Natural killer cell treated with Interleukin-12 subunit alpha and Interleukin-12 subunit beta and Interleukin-15 and Interleukin-18, amount 100 ng/mL, for 72 hours (primary cell): ENCODE results near the gene LANCL2. TPM values are rescaled to one million over a fixed set of nuclear protein-coding genes. Genes with fewer than 3 reads are reported as not detected.

Experiments used
- ATAC-seq, 2 donors: fragments of 150-1000 bp; cut with Tn5 transposase in 1 of 2; sonication (Bioruptor Pico), chemical (Tn5 transposase) in 1 of 2; 2 replicates each; pipeline ENCODE4 v1.10.0; 2021
- DNase-seq: peaks from one replicate; pipeline ENCODE4 v3.0.0; 2022; ENCODE audit warnings: low spot score
- H3K27ac Mint-ChIP-seq, 2 donors: 1 replicate in 1 of 2; 2 replicates in 1 of 2; pipeline ENCODE4 v1.8.0; 2022; ENCODE audit warnings: mixed read lengths in 2 of 2, mild to moderate bottlenecking in 1 of 2, moderate library complexity in 1 of 2
- H3K27me3 Mint-ChIP-seq, 2 donors: 1 replicate in 1 of 2; 2 replicates in 1 of 2; pipeline ENCODE4 v1.8.0; 2022; ENCODE audit warnings: mixed read lengths in 2 of 2
- H3K36me3 Mint-ChIP-seq: one replicate; pipeline ENCODE4 v1.8.0; 2022; ENCODE audit warnings: mixed read lengths
- H3K4me1 Mint-ChIP-seq, 2 donors: 1 replicate in 1 of 2; 2 replicates in 1 of 2; pipeline ENCODE4 v1.8.0; 2022; ENCODE audit warnings: low read depth in 2 of 2, mixed read lengths in 2 of 2, mild to moderate bottlenecking in 1 of 2
- H3K4me3 Mint-ChIP-seq: one replicate; pipeline ENCODE4 v1.8.0; 2022; ENCODE audit warnings: mixed read lengths
- H3K9me3 Mint-ChIP-seq: 2 replicates; pipeline ENCODE4 v1.8.0; 2022; ENCODE audit warnings: mixed read lengths
- total RNA-seq, 2 donors: library from RNA; stranded (reverse); gene quantifications; one replicate each; pipeline ENCODE4 v1.2.3, GENCODE V29; 2022

Gene LANCL2
- total RNA-seq, 2 donors from 2014 or later, result 14.3 to 28.2 TPM

DNA sequence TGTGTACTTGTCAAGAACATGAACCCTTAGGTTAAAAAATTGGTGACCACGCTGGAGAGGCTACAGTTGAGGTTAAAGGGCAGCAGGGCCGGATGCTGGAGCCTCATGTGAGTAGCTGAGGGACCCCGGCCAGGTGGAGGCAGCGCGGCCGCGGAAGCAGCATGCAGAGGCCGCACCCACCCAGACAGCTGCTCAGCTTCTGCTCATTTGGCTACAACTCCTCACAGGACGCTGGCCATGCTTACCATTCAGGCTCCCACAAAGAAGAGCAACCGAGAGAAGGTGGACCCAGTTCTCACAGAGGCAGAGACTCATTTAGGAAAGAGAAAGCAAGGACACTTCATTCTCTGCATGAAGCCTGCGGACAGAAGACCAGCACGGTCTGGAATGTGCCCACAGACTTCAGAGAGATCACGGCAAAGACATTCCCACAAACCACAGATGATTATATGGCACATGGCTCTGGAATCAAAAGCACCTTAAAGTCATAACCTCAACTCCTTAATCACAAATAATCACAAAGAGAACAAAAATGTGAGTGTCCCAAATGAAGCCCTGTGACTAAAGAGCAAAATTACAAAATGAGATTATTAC, 112.7 kb downstream of the LANCL2 start:
- H3K4me1 Mint-ChIP-seq, result peaks cover 50 to 53% of the 10 kb centered on the region in 2 donors

GRCh38 chr7:55478700-55479099, 113.6 kb downstream of the LANCL2 start:
- DNase-seq (no peak), ATAC-seq (no peak)
- Mint-ChIP-seq H3K4me1 (peaks cover 57 to 60% of the 10 kb centered on the region in 2 donors), H3K36me3 (peaks cover 23% of the 10 kb centered on the region), H3K9me3 (no peaks in the 10 kb centered on the region), H3K27ac (peak overlapping the region in 1 of 2 donors; percentile 13), H3K4me3 (no peak overlapping the region), H3K27me3 (no peaks in the 10 kb centered on the region)

More for the DNA sequence above, 112.7 kb downstream of the LANCL2 start:
- H3K4me3 Mint-ChIP-seq, result no peak overlapping the region
- no peaks in the 10 kb centered on the region for H3K9me3 Mint-ChIP-seq
- no peaks in the 10 kb centered on the region for H3K27me3 Mint-ChIP-seq
- peak overlapping the region in 1 of 2 donors; percentile 13 for H3K27ac Mint-ChIP-seq
- ATAC-seq, result no peak
- DNase-seq, result no peak
- peaks cover 19% of the 10 kb centered on the region for H3K36me3 Mint-ChIP-seq

- Mint-ChIP-seq H3K4me1 (peaks cover 49 to 54% of the 10 kb centered on the region in 2 donors), H3K9me3 (no peaks in the 10 kb centered on the region), H3K27ac (peak overlapping the region; percentile 18 to 36), H3K36me3 (peaks cover 25% of the 10 kb centered on the region), H3K4me3 (peak overlapping the region; percentile 29), H3K27me3 (no peaks in the 10 kb centered on the region)
- DNase-seq, result no peak
- ATAC-seq, result peak in 1 of 2 donors; percentile 34
Observed at GRCh38 chr7:55481155-55481554, 116.0 kb downstream of the LANCL2 start.

GRCh38 chr7:55483046-55483445, 117.9 kb downstream of the LANCL2 start:
- ATAC-seq (no peak), DNase-seq (no peak)
- Mint-ChIP-seq H3K4me1 (peaks cover 43 to 50% of the 10 kb centered on the region in 2 donors), H3K27me3 (no peaks in the 10 kb centered on the region), H3K27ac (peak overlapping the region in 1 of 2 donors; percentile 59), H3K36me3 (peaks cover 29% of the 10 kb centered on the region), H3K9me3 (no peaks in the 10 kb centered on the region), H3K4me3 (no peak overlapping the region)

Other genes with a start within 250 kb of the LANCL2 start
- gene VOPP1, start 207.2 kb downstream of the LANCL2 start, total RNA-seq, result 100 to 1,000 TPM; 204 to 244 TPM